SU-DHL-6 (cell line): ENCODE results near the gene ZFAND6.

Experiments
- CTCF ChIP-seq: fragments of 200-600 bp; sonication (generic); IDR thresholded peaks from one replicate; pipeline ENCODE4 v1.5.1; 2017; ENCODE audit warnings: antibody characterized with exemption, mild to moderate bottlenecking, low read length, moderate library complexity; ENCODE audit not compliant: insufficient read depth, poor library complexity, severe bottlenecking
- EZH2phosphoT487 ChIP-seq: fragments of 200-600 bp; sonication (generic), shearing (Covaris generic); conservative IDR thresholded peaks from 2 replicates; pipeline ENCODE4 v1.6.1; 2018; ENCODE audit warnings: mild to moderate bottlenecking, antibody characterized with exemption, low read length, moderate library complexity, mixed read lengths

- no peak for TF ChIP-seq CTCF
- TF ChIP-seq EZH2phosphoT487 = no peak
Measured at GRCh38 chr15:80031841-80032240, 27.6 kb upstream of the ZFAND6 start.
